H1 (cell line): ENCODE data around the gene ADAMTS3. TPM values are rescaled to one million over a fixed set of nuclear protein-coding genes. Genes with fewer than 3 reads are reported as not detected.

ENCODE experiments used
- CTCF ChIA-PET: fragments of 300-600 bp; sonication (Branson Sonifier 250); formaldehyde crosslinking; loops from one replicate; lab custom pipeline; 2021; ENCODE audit not compliant: partially characterized antibody; lab: Charles Lee
- POLR2A ChIA-PET: fragments of 300-600 bp; sonication (Branson Sonifier 250); formaldehyde crosslinking; loops from one replicate; lab custom pipeline; 2021; ENCODE audit warnings: inconsistent platforms; ENCODE audit not compliant: partially characterized antibody; lab: Charles Lee
- DNase-seq, 2 experiments: peaks; one replicate each; pipeline versions ENCODE4 v3.0.0 to v3.0.0-alpha.2; 2010 to 2022; ENCODE audit warnings: low spot score in 2 of 2, low read depth in 1 of 2, mixed read lengths in 1 of 2
- FAIRE-seq: peaks from 2 replicates; lab custom pipeline; 2011; peaks lifted over from hg19 to GRCh38; lab: Jason Lieb, UNC
- H2AFZ ChIP-seq: 2 replicates; pipeline ENCODE4 v1.8.1; 2012; ENCODE audit warnings: low read length, inconsistent platforms
- H2AK5ac ChIP-seq: 2 replicates; pipeline ENCODE4 v1.6.1; 2013; ENCODE audit warnings: low read depth, low read length
- H2BK120ac ChIP-seq: replicated peaks from 2 replicates; pipeline ENCODE3; 2013; ENCODE audit warnings: low read depth, low read length, inconsistent platforms
- H2BK12ac ChIP-seq: 2 replicates; pipeline ENCODE4 v1.6.1; 2013; ENCODE audit warnings: low read depth, low read length
- H2BK15ac ChIP-seq: 2 replicates; pipeline ENCODE4 v1.6.1; 2013; ENCODE audit warnings: low read length
- H2BK20ac ChIP-seq: 2 replicates; pipeline ENCODE4 v1.6.1; 2013; ENCODE audit warnings: low read length
- H2BK5ac ChIP-seq: 2 replicates; pipeline ENCODE4 v1.6.1; 2013; ENCODE audit warnings: low read depth, low read length
- H3K14ac ChIP-seq: 2 replicates; pipeline ENCODE4 v1.6.1; 2013; ENCODE audit warnings: inconsistent platforms; ENCODE audit not compliant: insufficient read length
- H3K18ac ChIP-seq: 2 replicates; pipeline ENCODE4 v1.6.1; 2013; ENCODE audit warnings: low read length; ENCODE audit errors: extremely low read depth
- H3K23ac ChIP-seq: 2 replicates; pipeline ENCODE4 v1.6.1; 2013; ENCODE audit warnings: inconsistent platforms; ENCODE audit not compliant: insufficient read length
- H3K23me2 ChIP-seq: 2 replicates; pipeline ENCODE4 v1.6.1; 2013; ENCODE audit warnings: low read depth, low read length
- H3K27ac ChIP-seq: 2 replicates; pipeline ENCODE4 v1.6.1; 2011; ENCODE audit warnings: low read depth, low read length, inconsistent platforms
- H3K27me3 ChIP-seq, 4 experiments: replicated peaks in 1 of 4; 1 replicate in 1 of 4; 2 replicates in 3 of 4; pipeline versions ENCODE4 v1.6.1 to v1.8.1; 2011 to 2013; ENCODE audit warnings: low read length in 3 of 4, mild to moderate bottlenecking in 3 of 4, inconsistent platforms in 2 of 4, mixed read lengths in 2 of 4, moderate library complexity in 1 of 4; ENCODE audit not compliant: control insufficient read depth in 3 of 4, insufficient read depth in 3 of 4; ENCODE audit errors: extremely low read depth in 1 of 4
- H3K36me3 ChIP-seq, 4 experiments: 2 replicates each; pipeline versions ENCODE4 v1.6.1 to v1.8.1; 2011 to 2013; ENCODE audit warnings: mild to moderate bottlenecking in 4 of 4, low read length in 3 of 4, moderate library complexity in 2 of 4, control low read depth in 1 of 4, inconsistent platforms in 1 of 4; ENCODE audit not compliant: insufficient read depth in 4 of 4, control insufficient read depth in 2 of 4
- H3K4ac ChIP-seq: replicated peaks from 2 replicates; pipeline ENCODE3; 2013; ENCODE audit warnings: low read length, low read depth, mixed read lengths, inconsistent platforms; ENCODE audit not compliant: insufficient read length
- H3K4me1 ChIP-seq, 4 experiments: replicated peaks in 1 of 4; 1 replicate in 1 of 4; 2 replicates in 3 of 4; pipeline versions ENCODE4 v1.6.1 to v1.8.1; 2011 to 2013; ENCODE audit warnings: low read length in 3 of 4, inconsistent platforms in 2 of 4, mixed read lengths in 1 of 4; ENCODE audit not compliant: insufficient read depth in 4 of 4, control insufficient read depth in 3 of 4
- H3K4me2 ChIP-seq, 2 experiments: 2 replicates each; pipeline versions ENCODE4 v1.6.1 to v1.8.1; 2011 to 2013; ENCODE audit warnings: low read depth in 2 of 2, low read length in 2 of 2, control low read depth in 1 of 2, inconsistent platforms in 1 of 2, mild to moderate bottlenecking in 1 of 2; ENCODE audit not compliant: insufficient read depth in 1 of 2
- H3K4me3 ChIP-seq, 4 experiments: fragments of 200-600, 300-600 bp in 1 of 4; sonication (generic), shearing (Covaris generic), sonication (Bioruptor Twin) in 1 of 4; 2 replicates each; pipeline versions ENCODE4 v1.5.1 to v1.8.1; 2011 to 2016; ENCODE audit warnings: low read length in 4 of 4, low read depth in 3 of 4, control low read depth in 2 of 4, inconsistent platforms in 2 of 4, mild to moderate bottlenecking in 2 of 4, mixed read lengths in 1 of 4, moderate library complexity in 1 of 4; ENCODE audit not compliant: insufficient read depth in 2 of 4; ENCODE audit errors: extremely low read depth in 1 of 4
- H3K56ac ChIP-seq: replicated peaks from 2 replicates; pipeline ENCODE3; 2013; ENCODE audit warnings: low read depth, mild to moderate bottlenecking, mixed read lengths, low read length, inconsistent platforms; ENCODE audit not compliant: insufficient read length
- H3K79me1 ChIP-seq: 2 replicates; pipeline ENCODE4 v1.6.1; 2013; ENCODE audit warnings: low read depth, low read length, control low read depth
- H3K79me2 ChIP-seq, 2 experiments: 2 replicates each; pipeline versions ENCODE4 v1.6.1 to v1.8.1; 2012 to 2013; ENCODE audit warnings: low read length in 2 of 2, mild to moderate bottlenecking in 2 of 2, inconsistent platforms in 1 of 2; ENCODE audit not compliant: insufficient read depth in 2 of 2, control insufficient read depth in 1 of 2
- H3K9ac ChIP-seq, 4 experiments: replicated peaks in 1 of 4; 1 replicate in 1 of 4; 2 replicates in 3 of 4; pipeline versions ENCODE4 v1.6.1 to v1.8.1; 2011 to 2013; ENCODE audit warnings: low read depth in 3 of 4, low read length in 3 of 4, control low read depth in 2 of 4, mild to moderate bottlenecking in 2 of 4, moderate library complexity in 2 of 4, inconsistent platforms in 1 of 4; ENCODE audit errors: extremely low read depth in 1 of 4
- H3K9me3 ChIP-seq, 2 experiments: 2 replicates each; pipeline versions ENCODE4 v1.6.1 to v1.8.1; 2012 to 2013; ENCODE audit warnings: mild to moderate bottlenecking in 2 of 2, moderate library complexity in 2 of 2, control low read depth in 1 of 2, inconsistent platforms in 1 of 2, low read depth in 1 of 2, low read length in 1 of 2, mixed read lengths in 1 of 2; ENCODE audit not compliant: insufficient read depth in 2 of 2
- H4K20me1 ChIP-seq, 2 experiments: replicated peaks in 1 of 2; 2 replicates each; pipeline versions ENCODE3 to v1.8.1; 2011 to 2013; ENCODE audit warnings: inconsistent platforms in 2 of 2, low read length in 2 of 2, mild to moderate bottlenecking in 1 of 2; ENCODE audit not compliant: insufficient read depth in 2 of 2, control insufficient read depth in 1 of 2
- H4K5ac ChIP-seq: 2 replicates; pipeline ENCODE4 v1.6.1; 2013; ENCODE audit warnings: low read length, low read depth, mixed read lengths, inconsistent platforms; ENCODE audit not compliant: insufficient read length
- H4K8ac ChIP-seq: 2 replicates; pipeline ENCODE4 v1.8.0; 2013; ENCODE audit warnings: mild to moderate bottlenecking, moderate library complexity, low read length, inconsistent platforms; ENCODE audit not compliant: insufficient read depth; ENCODE audit errors: extremely low read depth
- H4K91ac ChIP-seq: replicated peaks from 2 replicates; pipeline ENCODE3; 2013; ENCODE audit warnings: low read length, mixed read lengths, inconsistent platforms; ENCODE audit not compliant: insufficient read length
- BCL11A ChIP-seq, 2 experiments: IDR thresholded peaks; one replicate each; pipeline ENCODE4 v1.6.1; 2011; ENCODE audit warnings: low read depth in 2 of 2, low read length in 2 of 2, mild to moderate bottlenecking in 2 of 2
- CEBPB ChIP-seq: IDR thresholded peaks from 2 replicates; pipeline ENCODE4 v1.6.1; 2012; ENCODE audit warnings: low read depth, low read length
- CHD2 ChIP-seq: IDR thresholded peaks from 2 replicates; pipeline ENCODE4 v1.6.1; 2012; ENCODE audit warnings: low read length, improper control_type of control experiment
- FOSL1 ChIP-seq: IDR thresholded peaks from 2 replicates; pipeline ENCODE4 v1.6.1; 2011; ENCODE audit warnings: mild to moderate bottlenecking, low read depth, low read length, moderate library complexity; ENCODE audit not compliant: insufficient read depth
- JUND ChIP-seq: IDR thresholded peaks from 2 replicates; pipeline ENCODE4 v1.6.1; 2011; ENCODE audit warnings: mild to moderate bottlenecking, improper control_type of control experiment, low read length
- NRF1 ChIP-seq: IDR thresholded peaks from 2 replicates; pipeline ENCODE4 v1.6.1; 2011; ENCODE audit warnings: mild to moderate bottlenecking, low read depth, low read length, improper control_type of control experiment
- PHF8 ChIP-seq: fragments of 200-600 bp; sonication (generic); conservative IDR thresholded peaks from 2 replicates; pipeline ENCODE4 v1.7.1; 2012; ENCODE audit warnings: low read depth, mild to moderate bottlenecking, inconsistent platforms, low read length, moderate library complexity
- RAD21 ChIP-seq, 2 experiments: IDR thresholded peaks in 1 of 2; conservative IDR thresholded peaks in 1 of 2; 2 replicates each; pipeline ENCODE4 v1.6.1; 2011; ENCODE audit warnings: low read depth in 2 of 2, low read length in 2 of 2, improper control_type of control experiment in 1 of 2, inconsistent platforms in 1 of 2, mild to moderate bottlenecking in 1 of 2, moderate library complexity in 1 of 2
- SRF ChIP-seq: IDR thresholded peaks from 2 replicates; pipeline ENCODE4 v1.6.1; 2011; ENCODE audit warnings: mild to moderate bottlenecking, low read depth, low read length, moderate library complexity
- TEAD4 ChIP-seq: IDR thresholded peaks from 2 replicates; pipeline ENCODE4 v1.6.1; 2012; ENCODE audit warnings: low read depth, low read length, inconsistent platforms, mixed read lengths
- WGBS, 2 experiments: shearing (Covaris generic) in 1 of 2; methylation state at CpG; one replicate each; pipeline versions ENCODE4 v1.1.6 to v1.1.7; 2013 to 2015; ENCODE audit warnings: low lambda C conversion rate in 2 of 2, mixed read lengths in 2 of 2, inconsistent platforms in 1 of 2, low coverage in 1 of 2, missing lambda C conversion rate in 1 of 2; ENCODE audit not compliant: insufficient replicate concordance in 2 of 2, insufficient coverage in 1 of 2, insufficient read length in 1 of 2; ENCODE audit errors: extremely low coverage in 1 of 2, missing lambda C conversion rate in 1 of 2; 5-methylcytosine and 5-hydroxymethylcytosine counted together
- polyA plus RNA-seq, 7 experiments: library from polyadenylated mRNA; depleted of rRNA in 3 of 7; stranded (reverse) in 5 of 7; unstranded in 2 of 7; fragments of >200 nt in 5 of 7; fragments of 200-250 nt in 2 of 7; gene quantifications; 1 replicate in 5 of 7; 2 replicates in 1 of 7; 4 replicates in 1 of 7; pipeline versions ENCODE4 v1.2.1 to v1.2.3, GENCODE V29; 2011 to 2013; ENCODE audit warnings: missing spikeins in 2 of 7, mixed read lengths in 2 of 7
- total RNA-seq: library from RNA; stranded (reverse); fragmentation: NEBNext Ultra II Directional; extraction: Animal tissue kit (Norgen Biotek cat#: 25700); gene quantifications from 2 replicates; pipeline ENCODE4 v1.2.1, GENCODE V29; 2021
- TF ChIP-seq, protein P1 (sequence below): IDR thresholded peaks from 2 replicates; pipeline ENCODE4 v1.6.1; 2012; ENCODE audit warnings: low read length, inconsistent platforms
- TF ChIP-seq, protein P2 (sequence below): IDR thresholded peaks from 2 replicates; pipeline ENCODE4 v1.6.1; 2012; ENCODE audit warnings: inconsistent platforms

The ADAMTS3 gene
- total and polyA plus RNA-seq, 2 of the 8 experiments (the other 6 are each of a cell fraction or from before 2014, with no cell fraction given): 1.3 to 3.4 TPM

DNA sequence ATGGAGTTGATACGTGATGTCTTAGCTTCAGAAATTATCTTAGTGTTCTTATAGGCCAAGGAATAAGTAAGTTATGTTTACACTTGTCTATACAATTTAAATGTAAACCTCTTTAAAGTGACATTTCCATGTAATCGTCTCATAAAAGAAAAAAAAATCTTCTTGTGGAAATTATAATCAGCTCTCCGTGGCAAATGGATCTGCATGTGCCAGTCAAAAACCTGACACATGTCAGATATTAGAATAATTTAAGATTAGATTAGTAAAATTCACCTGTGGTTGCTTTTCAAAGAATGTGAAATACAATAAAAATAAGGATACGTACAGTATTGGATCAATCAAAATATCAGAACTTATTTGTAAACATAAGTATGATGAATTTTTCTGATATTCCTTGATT, 263.9 kb downstream of the ADAMTS3 start:
- Histone ChIP-seq H2BK20ac (no peak overlapping the region), H3K18ac (no peak overlapping the region), H2BK15ac (no peak overlapping the region), H3K9me3 (peaks cover 0 to 3% of the 10 kb centered on the region in 2 experiments; a peak in 1 of 4 replicates), H3K27me3 (peaks cover 0 to 2% (median 0%) of the 10 kb centered on the region in 4 experiments; a peak in 1 of 7 replicates), H3K4ac (no peak overlapping the region), H3K23ac (no peak overlapping the region), H3K27ac (no peak overlapping the region), H4K8ac (no peak overlapping the region), H3K56ac (no peak overlapping the region), H2AK5ac (no peak overlapping the region), H3K14ac (no peak overlapping the region), H3K4me1 (no peaks in the 10 kb centered on the region), H3K4me3 (no peak overlapping the region), H3K79me2 (no peaks in the 10 kb centered on the region), H3K36me3 (no peaks in the 10 kb centered on the region), H4K91ac (no peak overlapping the region), H3K9ac (no peak overlapping the region), H2AFZ (no peak overlapping the region), H4K20me1 (no peaks in the 10 kb centered on the region), H2BK5ac (no peak overlapping the region), H3K23me2 (no peaks in the 10 kb centered on the region), H2BK12ac (no peak overlapping the region), H2BK120ac (no peak overlapping the region), H3K4me2 (no peak overlapping the region), H4K5ac (no peak overlapping the region), H3K79me1 (no peaks in the 10 kb centered on the region)
- no peak for DNase-seq
- ChIA-PET POLR2A (no interaction called here), CTCF (interaction anchor here (1.0 to 2.4 kb wide), 4 partner anchors 9 to 36 kb away, joined by 3 to 10 read pairs (median 7); no protein-coding TSS in a partner anchor)
- 94% methylated on average over 4 of the region's 4 CpGs; no CpG with 5 or more reads in 1 of the 2 experiments for WGBS, 2 experiments
- FAIRE-seq: no peak
- no peak for TF ChIP-seq JUND
- TF ChIP-seq FOSL1: no peak
- no peak for TF ChIP-seq BCL11A (IDR thresholded peaks at IDR 0.05; ENCODE audit: low read depth in 2 of 2, low read length in 2 of 2)
- TF ChIP-seq SRF: no peak
- TF ChIP-seq NRF1: no peak
- no peak for TF ChIP-seq CEBPB
- TF ChIP-seq, protein P1, sequence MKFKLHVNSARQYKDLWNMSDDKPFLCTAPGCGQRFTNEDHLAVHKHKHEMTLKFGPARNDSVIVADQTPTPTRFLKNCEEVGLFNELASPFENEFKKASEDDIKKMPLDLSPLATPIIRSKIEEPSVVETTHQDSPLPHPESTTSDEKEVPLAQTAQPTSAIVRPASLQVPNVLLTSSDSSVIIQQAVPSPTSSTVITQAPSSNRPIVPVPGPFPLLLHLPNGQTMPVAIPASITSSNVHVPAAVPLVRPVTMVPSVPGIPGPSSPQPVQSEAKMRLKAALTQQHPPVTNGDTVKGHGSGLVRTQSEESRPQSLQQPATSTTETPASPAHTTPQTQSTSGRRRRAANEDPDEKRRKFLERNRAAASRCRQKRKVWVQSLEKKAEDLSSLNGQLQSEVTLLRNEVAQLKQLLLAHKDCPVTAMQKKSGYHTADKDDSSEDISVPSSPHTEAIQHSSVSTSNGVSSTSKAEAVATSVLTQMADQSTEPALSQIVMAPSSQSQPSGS: no peak
- no peak for TF ChIP-seq RAD21 (IDR thresholded peaks at IDR 0.05 in 1 of 2, conservative IDR thresholded peaks at IDR 0.05 in 1 of 2; ENCODE audit: low read depth in 2 of 2, low read length in 2 of 2)
- TF ChIP-seq PHF8: no peak
- TF ChIP-seq TEAD4: no peak
- TF ChIP-seq, protein P2, sequence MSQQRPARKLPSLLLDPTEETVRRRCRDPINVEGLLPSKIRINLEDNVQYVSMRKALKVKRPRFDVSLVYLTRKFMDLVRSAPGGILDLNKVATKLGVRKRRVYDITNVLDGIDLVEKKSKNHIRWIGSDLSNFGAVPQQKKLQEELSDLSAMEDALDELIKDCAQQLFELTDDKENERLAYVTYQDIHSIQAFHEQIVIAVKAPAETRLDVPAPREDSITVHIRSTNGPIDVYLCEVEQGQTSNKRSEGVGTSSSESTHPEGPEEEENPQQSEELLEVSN: no peak
- no peak for TF ChIP-seq CHD2
